ENCODE data around the gene EVA1A. TPM values are rescaled to one million over a fixed set of nuclear protein-coding genes. Genes with fewer than 3 reads are reported as not detected.

Gene EVA1A
- total and polyA plus RNA-seq, 2 experiments from 2014 or later, result 4.6 to 7.9 TPM

DNA sequence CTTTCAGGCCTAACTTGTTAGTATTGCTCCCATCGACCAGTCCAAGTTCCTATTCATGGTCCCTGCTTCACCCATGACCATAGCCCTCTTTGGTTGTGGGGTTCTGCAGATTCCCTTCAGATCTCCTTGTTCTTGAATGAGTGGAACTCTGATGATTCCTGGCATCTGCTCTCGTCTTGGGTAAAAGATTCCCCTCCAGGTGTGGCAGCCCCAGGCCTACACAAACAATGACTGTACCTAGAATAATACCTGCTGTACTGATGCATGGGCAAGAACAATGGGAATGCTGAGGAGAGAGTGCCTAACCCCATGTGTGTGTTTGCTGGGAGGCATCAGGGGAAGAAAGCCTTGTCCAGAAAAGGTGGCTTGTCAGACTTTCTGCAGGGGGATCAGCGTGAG, 46.7 kb upstream of the EVA1A start:
- Histone ChIP-seq H3K4me3 (no peak overlapping the region), H4K20me1 (replicated peaks; ENCODE audit: insufficient read depth) (no peaks in the 10 kb centered on the region), H3K4me1 (ENCODE audit: insufficient read depth) (peaks cover 6% of the 10 kb centered on the region; the same call in 1 of the 2 replicates), H3K27me3 (ENCODE audit: insufficient read depth) (no peaks in the 10 kb centered on the region), H3K27ac (ENCODE audit: low read depth) (no peak overlapping the region), H3K79me2 (replicated peaks; ENCODE audit: insufficient read depth) (no peaks in the 10 kb centered on the region), H3F3A (replicated peaks; ENCODE audit: low read depth) (no peaks in the 10 kb centered on the region), H3K36me3 (ENCODE audit: insufficient read depth) (no peaks in the 10 kb centered on the region), H3K9me2 (ENCODE audit: insufficient read depth) (no peaks in the 10 kb centered on the region; the same call in 1 of the 2 replicates), H2AFZ (peak overlapping the region; percentile 84; the same call in 1 of the 2 replicates), H3K4me2 (no peak overlapping the region)
- Mint-ChIP-seq H3K9me3 (no peaks in the 10 kb centered on the region; the same call in 2 of the 3 replicates), H3K4me1 (peaks cover 9% of the 10 kb centered on the region), H3K4me3 (no peak overlapping the region), H3K27ac (no peak overlapping the region), H3K27me3 (ENCODE audit: insufficient read depth, low read depth, poor library complexity) (peaks cover 4% of the 10 kb centered on the region), H3K36me3 (ENCODE audit: low read depth) (no peaks in the 10 kb centered on the region)
- no peak for TF ChIP-seq EZH2 (IDR thresholded peaks at IDR 0.05; ENCODE audit: low read depth, unreplicated experiment)
- TF ChIP-seq ZNF462 (CRISPR knock-in tag; IDR thresholded peaks at IDR 0.05), result no peak
- TF ChIP-seq JUNB (IDR thresholded peaks at IDR 0.05; ENCODE audit: unreplicated experiment), result no peak
- TF ChIP-seq, protein P1, sequence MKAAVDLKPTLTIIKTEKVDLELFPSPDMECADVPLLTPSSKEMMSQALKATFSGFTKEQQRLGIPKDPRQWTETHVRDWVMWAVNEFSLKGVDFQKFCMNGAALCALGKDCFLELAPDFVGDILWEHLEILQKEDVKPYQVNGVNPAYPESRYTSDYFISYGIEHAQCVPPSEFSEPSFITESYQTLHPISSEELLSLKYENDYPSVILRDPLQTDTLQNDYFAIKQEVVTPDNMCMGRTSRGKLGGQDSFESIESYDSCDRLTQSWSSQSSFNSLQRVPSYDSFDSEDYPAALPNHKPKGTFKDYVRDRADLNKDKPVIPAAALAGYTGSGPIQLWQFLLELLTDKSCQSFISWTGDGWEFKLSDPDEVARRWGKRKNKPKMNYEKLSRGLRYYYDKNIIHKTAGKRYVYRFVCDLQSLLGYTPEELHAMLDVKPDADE (IDR thresholded peaks at IDR 0.05), result no peak
- TF ChIP-seq NANOG (IDR thresholded peaks at IDR 0.05; ENCODE audit: borderline replicate concordance), result no peak
- no peak for TF ChIP-seq POLR2AphosphoS5 (IDR thresholded peaks at IDR 0.05; ENCODE audit: low read depth)
- TF ChIP-seq, protein P2, sequence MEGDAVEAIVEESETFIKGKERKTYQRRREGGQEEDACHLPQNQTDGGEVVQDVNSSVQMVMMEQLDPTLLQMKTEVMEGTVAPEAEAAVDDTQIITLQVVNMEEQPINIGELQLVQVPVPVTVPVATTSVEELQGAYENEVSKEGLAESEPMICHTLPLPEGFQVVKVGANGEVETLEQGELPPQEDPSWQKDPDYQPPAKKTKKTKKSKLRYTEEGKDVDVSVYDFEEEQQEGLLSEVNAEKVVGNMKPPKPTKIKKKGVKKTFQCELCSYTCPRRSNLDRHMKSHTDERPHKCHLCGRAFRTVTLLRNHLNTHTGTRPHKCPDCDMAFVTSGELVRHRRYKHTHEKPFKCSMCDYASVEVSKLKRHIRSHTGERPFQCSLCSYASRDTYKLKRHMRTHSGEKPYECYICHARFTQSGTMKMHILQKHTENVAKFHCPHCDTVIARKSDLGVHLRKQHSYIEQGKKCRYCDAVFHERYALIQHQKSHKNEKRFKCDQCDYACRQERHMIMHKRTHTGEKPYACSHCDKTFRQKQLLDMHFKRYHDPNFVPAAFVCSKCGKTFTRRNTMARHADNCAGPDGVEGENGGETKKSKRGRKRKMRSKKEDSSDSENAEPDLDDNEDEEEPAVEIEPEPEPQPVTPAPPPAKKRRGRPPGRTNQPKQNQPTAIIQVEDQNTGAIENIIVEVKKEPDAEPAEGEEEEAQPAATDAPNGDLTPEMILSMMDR (conservative IDR thresholded peaks at IDR 0.05; ENCODE audit: low read depth in 2 of 2), result no peak
- TF ChIP-seq ZNF114 (CRISPR knock-in tag; IDR thresholded peaks at IDR 0.05), result no peak
- TF ChIP-seq EZH2phosphoT487 (IDR thresholded peaks at IDR 0.05; ENCODE audit: unreplicated experiment), result no peak
- ATAC-seq, result no peak
- DNase-seq (ENCODE audit: low spot score), result no peak
